ENCODE results near the gene MPG. TPM values are rescaled to one million over a fixed set of nuclear protein-coding genes. Genes with fewer than 3 reads are reported as not detected.

Gene MPG
- polyA plus RNA-seq, 1 experiment: 117 TPM

DNA sequence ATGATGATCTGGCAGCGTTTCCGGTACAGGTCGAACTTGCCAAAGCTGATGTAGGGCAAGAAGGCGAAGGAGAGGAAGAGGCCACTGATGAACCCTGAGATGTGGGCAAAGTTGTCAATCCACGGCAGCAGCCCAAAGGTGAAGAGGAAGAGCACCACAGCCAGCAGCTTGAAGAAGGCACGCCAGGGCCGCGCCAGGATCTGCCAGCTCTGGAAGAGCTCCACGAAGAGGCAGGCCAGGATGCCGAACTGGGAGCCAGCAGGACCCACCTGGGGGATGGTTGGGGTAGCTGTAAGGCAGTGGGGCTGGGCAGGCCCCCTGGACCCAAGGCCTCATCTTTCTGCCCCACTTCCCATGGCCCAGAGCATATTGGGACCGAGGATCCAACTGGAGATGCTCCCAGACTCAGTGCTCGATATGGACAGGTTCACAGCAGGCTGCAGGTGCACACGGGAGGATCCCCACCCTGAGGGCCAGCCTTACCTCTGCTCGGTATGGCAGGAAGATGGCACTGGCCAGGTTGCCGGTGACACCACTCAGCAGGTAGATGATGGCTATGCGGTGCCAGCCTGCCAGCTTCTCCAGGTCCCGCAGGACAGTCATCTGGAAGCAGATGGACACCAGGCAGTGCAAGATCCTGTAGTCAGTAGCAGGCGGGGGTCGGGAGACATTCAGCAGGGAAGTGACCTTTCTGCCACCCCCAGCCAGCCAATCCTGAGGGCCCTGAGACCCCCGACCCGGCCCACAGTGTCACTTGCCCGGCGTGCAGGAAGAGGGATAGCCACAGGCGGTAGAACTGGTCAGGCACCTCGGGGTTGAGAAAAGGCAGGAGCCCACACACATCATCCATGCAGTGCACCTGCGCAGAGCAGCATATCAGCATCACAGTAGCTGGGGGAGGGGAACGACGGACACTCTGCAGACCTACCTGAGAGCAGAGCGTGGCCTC, 19.3 kb upstream of the MPG start:
- H3K36me3 ChIP-seq (ENCODE audit: control insufficient read depth, insufficient read depth, low read length): peaks cover 71% of the 10 kb centered on the region
- ChIA-PET POLR2A (no interaction called here), CTCF (interaction anchor here (1.5 to 21.0 kb wide), 4 partner anchors 7 to 39 kb away, joined by 5 to 544 read pairs (median 24); no protein-coding TSS in a partner anchor)
- no peak for DNase-seq (ENCODE audit: low read depth)
- H3K27me3 ChIP-seq (ENCODE audit: control insufficient read depth, insufficient read depth, low read length): no peaks in the 10 kb centered on the region
- TF ChIP-seq, protein P1, sequence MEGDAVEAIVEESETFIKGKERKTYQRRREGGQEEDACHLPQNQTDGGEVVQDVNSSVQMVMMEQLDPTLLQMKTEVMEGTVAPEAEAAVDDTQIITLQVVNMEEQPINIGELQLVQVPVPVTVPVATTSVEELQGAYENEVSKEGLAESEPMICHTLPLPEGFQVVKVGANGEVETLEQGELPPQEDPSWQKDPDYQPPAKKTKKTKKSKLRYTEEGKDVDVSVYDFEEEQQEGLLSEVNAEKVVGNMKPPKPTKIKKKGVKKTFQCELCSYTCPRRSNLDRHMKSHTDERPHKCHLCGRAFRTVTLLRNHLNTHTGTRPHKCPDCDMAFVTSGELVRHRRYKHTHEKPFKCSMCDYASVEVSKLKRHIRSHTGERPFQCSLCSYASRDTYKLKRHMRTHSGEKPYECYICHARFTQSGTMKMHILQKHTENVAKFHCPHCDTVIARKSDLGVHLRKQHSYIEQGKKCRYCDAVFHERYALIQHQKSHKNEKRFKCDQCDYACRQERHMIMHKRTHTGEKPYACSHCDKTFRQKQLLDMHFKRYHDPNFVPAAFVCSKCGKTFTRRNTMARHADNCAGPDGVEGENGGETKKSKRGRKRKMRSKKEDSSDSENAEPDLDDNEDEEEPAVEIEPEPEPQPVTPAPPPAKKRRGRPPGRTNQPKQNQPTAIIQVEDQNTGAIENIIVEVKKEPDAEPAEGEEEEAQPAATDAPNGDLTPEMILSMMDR (IDR thresholded peaks at IDR 0.05; ENCODE audit: insufficient read depth, low read depth, low read length): no peak
- no peak overlapping the region for H3K4me3 ChIP-seq (ENCODE audit: low read depth, low read length)

DNA sequence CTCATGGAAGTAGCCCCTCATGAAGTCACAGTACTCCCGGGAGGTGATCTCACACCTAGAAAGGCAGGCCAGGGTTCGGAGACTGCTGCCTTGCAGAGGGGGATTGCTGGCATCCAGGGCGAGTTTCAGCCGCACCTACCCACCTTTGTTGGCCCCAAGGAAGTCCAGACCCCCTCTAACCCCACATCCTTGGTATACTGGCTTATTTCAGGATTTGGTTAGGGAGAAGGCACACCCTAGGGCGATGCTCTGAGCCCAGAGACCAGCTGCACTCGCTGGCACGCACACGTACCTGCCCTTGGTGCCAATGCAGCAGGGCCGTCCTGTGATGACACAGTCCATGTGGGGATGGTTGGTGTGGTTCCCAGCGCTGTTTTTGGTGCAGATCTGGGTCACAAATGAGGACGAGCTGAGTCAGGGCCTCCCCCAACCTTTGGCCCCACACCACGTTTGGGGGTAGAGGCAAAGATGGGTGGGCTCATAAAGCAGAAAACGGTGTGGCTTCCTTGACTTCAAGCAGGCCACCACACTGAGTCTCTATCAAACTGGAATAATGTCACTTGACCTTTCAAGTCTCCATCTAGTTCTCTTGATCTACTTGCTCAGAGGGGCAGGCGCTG, 18.5 kb upstream of the MPG start:
- TF ChIP-seq, protein P1 (IDR thresholded peaks at IDR 0.05; ENCODE audit: insufficient read depth, low read depth, low read length): no peak
- CTCF ChIA-PET: interaction anchor here (21.0 kb wide), 1 partner anchor 32 kb away, joined by 544 read pairs; no protein-coding TSS in a partner anchor
- no peaks in the 10 kb centered on the region for H3K27me3 ChIP-seq (ENCODE audit: control insufficient read depth, insufficient read depth, low read length)
- H3K36me3 ChIP-seq (ENCODE audit: control insufficient read depth, insufficient read depth, low read length): peaks cover 78% of the 10 kb centered on the region
- POLR2A ChIA-PET: no interaction called here
- no peak overlapping the region for H3K4me3 ChIP-seq (ENCODE audit: low read depth, low read length)
- no peak for DNase-seq (ENCODE audit: low read depth)

DNA sequence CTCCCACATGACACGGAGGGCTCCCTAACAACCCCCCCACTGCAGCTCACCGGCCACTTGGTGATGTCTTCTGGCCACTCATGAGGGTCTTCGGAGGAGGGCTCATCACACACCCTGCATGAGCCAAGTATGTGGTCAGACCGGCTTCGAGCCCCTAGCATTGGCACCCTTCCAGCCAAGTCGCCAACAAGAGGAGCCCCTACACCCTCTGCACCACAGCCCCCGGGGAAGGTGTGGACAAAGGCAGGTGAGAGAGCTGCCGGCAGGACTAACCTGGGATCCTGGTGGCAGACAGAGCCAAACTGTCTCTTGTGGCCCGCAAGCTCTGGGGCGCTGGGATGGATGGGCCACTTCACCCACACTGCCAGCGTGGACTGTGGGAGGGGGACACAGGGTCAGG, 17.9 kb upstream of the MPG start:
- ChIA-PET POLR2A (no interaction called here), CTCF (interaction anchor here (21.0 kb wide), 1 partner anchor 32 kb away, joined by 544 read pairs; no protein-coding TSS in a partner anchor)
- Histone ChIP-seq H3K4me3 (ENCODE audit: low read depth, low read length) (no peak overlapping the region), H3K36me3 (ENCODE audit: control insufficient read depth, insufficient read depth, low read length) (peaks cover 80% of the 10 kb centered on the region), H3K27me3 (ENCODE audit: control insufficient read depth, insufficient read depth, low read length) (no peaks in the 10 kb centered on the region)
- DNase-seq (ENCODE audit: low read depth): no peak
- TF ChIP-seq, protein P1 (IDR thresholded peaks at IDR 0.05; ENCODE audit: insufficient read depth, low read depth, low read length): no peak

- POLR2A ChIA-PET: no interaction called here
- no peaks in the 10 kb centered on the region for H3K27me3 ChIP-seq (ENCODE audit: control insufficient read depth, insufficient read depth, low read length)
- CTCF ChIA-PET: interaction anchor here (1.0 to 21.0 kb wide), 2 partner anchors 15 to 31 kb away, joined by 3 to 544 read pairs; no protein-coding TSS in a partner anchor
- DNase-seq (ENCODE audit: low read depth): no peak
- no peak overlapping the region for H3K4me3 ChIP-seq (ENCODE audit: low read depth, low read length)
- peaks cover 71% of the 10 kb centered on the region for H3K36me3 ChIP-seq (ENCODE audit: control insufficient read depth, insufficient read depth, low read length)
- TF ChIP-seq, protein P1 (IDR thresholded peaks at IDR 0.05; ENCODE audit: insufficient read depth, low read depth, low read length): no peak
These were observed 16.8 kb upstream of the MPG start for GRCh38 chr16:60929-61878.

Data from BJ (cell line).